Activated gamma-delta T cell (primary cell): ENCODE data around the gene NEU4.

ENCODE experiments used
- DNase-seq: peaks from one replicate; lab custom pipeline; 2025; lab: John Stamatoyannopoulos, UW

The NEU4 gene

DNA sequence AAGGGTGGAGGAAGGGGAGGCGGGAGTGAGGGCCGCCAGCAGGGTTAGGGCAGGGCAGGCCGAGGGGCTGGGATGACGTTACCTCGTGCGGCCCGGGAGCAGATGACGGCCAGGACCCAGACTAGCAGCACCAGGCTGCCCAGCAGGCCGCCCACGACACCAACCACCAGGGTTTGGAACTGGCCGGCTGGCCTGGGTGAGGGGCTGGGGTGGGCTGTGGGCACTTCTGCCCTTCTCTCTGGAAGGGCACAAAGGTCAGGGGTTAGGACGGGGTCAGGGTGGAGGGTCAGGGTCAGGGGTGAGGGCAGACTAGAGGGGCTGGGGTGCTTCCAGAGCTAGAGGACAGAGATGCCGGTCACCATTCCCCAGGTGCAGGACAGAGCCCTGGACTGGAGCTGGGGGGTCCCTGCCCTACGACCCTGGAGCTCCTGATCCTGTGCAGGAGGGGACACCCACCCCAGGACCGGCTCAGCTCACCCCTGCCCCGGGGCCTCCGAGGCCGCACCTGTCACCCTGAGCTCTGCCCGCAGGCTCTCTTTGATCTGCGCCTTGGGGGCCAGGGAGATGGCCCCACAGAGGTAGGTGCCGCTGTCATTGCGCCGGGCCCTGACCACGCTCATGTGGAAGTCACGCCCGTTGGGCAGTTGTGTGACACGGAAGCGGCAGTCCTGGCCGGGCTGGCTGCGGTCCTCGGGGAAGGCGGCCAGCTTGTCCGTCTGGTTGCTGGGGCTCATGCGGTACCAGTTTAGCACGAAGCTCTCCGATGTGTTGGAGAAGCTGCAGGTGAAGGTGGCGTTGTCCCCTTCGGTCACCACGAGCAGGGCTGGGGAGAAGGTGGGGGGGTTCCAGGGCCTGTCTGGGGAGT, 43.4 kb downstream of the NEU4 start:
- DNase-seq, result no peak

DNA sequence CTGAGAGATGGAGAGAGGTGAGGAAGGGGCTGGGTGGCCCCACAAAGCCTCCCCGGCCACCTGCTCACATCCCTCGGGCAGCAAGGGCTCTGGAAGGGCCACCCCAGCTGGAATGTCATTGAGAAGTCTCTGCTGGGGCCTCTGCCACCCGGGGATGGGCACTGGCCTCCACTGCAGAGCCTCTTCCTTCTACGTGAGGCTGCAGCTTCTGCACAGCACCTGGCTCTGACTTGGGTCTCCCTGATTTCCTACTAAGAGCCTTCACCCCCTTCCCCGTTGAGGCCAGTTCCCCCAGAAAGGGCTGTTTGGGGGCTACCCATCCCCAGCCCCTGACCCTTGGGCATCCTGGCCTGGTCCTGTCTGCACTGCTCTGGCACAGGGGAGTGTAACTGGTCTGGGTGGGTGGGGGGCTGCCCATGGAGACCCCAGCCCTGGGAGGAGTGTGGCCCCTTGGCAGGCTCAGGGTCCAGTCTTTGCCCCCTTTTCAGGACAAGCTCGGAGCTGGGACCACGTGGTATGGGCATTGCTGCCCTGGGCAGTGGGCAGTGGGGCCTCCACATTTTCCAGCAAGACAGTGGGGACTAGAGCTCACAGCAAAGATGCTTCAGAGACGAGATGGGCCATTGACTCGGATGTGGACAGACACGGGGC, 44.1 kb downstream of the NEU4 start:
- DNase-seq, result no peak

DNA sequence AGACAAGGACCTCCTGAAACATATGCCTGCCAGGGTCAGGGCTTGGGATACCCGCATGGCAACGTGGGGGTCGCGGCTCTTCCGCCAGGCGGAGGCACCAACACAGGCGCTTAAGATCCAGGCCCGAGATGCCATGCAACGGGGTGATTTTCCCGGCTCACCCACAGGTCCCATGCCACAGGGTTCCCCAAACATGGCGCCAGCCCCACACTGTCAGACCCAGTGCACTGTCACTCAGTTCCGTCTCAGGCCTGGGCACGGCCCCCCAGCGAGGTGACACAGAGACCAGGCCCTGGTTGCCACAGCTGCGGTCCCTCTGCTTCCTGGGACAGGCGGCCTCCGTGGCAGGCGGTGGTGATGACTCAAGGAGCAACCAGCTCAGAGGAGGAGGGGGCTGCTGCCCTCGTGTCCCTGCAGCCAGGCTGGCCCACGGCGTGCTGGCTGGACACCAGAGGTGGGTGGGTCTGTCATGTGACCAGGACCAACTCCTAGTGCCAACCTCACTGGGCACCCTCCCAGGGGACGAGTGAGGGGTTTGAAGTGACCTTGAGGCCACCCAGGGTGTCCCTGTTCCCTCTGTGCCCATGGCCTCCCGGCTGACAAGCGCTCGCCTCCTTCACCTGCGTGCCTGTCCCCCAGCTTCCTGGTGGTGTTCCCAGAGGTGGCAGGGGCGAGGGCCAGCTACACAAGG, 44.8 kb downstream of the NEU4 start:
- DNase-seq, result no peak

DNA sequence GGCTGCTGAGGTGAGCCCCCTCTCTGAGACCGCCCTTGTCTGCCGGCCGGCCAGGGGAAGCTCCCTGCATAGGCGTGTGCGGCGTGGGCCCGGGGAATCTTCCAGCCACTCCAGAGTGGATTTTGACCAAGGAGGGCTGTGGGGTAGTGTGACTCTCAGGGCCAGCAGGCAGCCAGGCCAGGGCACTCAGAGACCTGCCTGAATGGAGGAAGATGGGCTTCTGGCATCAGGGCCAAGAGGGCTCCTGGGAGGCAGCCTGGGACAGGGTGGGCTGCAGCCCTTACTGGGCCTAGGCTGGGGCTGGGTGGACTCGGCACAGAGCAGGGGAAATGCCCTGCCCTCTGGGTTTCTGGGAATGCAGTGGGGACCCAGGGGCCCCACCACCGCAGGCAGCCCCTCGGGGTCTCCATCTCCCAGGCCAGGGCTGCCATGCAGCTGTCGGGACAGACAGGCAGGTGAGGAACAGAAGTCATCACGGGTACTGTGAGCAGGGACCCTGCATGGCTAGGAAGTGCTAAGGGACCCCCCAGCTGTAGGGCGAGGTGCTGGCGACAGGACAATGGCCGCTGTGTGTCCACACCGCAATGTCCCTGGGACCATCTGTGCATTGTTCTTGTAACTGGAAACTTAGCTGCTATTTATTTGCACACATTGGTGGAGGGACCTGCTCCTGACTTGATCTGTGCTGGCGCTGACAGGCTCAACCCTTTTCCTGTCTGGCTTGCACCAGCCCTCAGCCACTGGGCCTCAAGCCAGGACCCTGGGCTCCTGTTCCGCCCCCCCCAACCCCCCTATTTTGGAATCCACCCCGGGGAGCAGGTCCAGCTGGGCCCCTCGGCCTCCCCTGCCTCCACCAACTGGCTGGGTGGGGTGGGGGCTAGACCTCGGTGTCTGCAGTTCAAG, 45.6 kb downstream of the NEU4 start:
- DNase-seq, result no peak

DNA sequence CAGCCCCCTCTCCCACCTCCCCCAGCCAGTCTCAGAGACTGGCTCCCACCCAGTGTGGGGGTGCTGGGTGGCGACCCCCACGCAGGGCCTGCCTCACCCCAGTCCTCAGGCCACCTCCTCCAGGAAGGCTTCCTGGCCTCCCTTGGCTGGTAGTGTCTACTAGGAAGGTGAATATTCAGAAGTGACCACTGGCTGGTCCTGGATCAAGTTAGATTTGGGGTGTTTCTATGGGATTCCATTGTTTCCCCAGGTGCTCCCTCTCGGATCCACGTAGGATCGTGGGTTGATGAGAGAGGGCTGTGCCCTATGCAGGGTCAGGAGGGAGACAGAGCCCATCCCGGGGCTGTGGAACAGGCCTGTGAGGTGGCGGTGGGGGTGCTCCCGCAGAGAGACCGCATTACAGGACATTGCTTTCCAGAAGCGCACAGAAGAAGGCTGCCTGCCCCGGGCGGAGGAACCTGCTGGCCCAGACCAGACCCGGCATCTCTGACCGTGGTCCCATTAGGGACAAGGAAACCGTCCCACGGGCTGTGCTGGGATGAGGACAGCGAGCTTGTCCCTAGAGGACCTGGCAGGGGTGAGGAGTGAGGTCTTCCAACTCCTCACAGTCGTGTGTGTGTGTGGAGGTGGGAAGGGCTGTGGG, 46.4 kb downstream of the NEU4 start:
- DNase-seq, result no peak

DNA sequence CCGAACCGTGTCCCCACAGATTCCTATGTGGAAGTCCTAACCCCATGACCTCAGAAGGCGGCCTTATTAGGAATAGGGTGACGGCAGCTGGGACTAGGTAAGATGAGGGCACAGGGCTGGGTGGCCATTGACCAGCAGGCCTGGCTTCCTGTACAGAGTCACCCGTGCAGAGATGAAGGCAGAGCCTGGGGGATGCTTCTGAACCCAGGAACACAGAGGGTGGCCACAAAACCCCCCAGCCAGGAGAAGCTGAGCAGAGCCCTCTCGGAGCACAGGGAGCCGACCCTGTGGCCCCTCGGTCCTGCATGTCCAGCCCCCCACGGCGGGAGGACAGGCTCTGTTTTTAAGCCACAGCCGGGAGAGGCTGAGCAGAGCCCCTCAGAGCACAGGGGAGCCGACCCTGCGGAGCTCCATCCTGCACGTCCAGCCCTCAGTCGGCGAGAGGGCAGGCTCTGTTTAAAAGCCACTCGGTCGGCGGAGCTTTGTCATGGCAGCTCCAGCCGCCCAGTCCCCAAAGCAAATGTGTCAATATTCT, 47.0 kb downstream of the NEU4 start:
- no peak for DNase-seq

DNA sequence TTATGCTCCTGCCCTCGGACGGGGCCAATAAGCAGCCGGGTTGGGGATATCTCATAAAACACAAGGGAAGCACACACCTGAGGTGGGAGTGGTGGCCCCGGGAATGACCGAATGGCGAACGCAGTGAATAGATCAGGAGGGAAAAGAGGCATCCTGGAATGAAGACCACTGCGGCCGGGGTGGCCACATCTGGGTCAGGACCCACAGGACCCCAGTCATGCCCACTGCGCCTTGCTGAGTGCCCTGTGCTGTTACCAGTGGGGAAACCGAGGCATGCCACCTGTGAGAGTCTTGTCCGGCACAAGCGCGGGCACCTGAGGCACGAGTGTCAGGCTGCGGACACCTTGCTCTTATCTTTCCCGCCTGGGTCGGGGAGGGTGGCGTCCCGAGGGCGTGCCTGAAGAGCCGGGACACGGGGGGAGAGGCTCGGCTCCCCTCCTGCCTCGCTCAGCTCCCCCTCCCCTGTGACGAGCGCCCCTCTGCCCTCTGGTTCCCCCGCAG, 48.1 kb downstream of the NEU4 start:
- no peak for DNase-seq

DNA sequence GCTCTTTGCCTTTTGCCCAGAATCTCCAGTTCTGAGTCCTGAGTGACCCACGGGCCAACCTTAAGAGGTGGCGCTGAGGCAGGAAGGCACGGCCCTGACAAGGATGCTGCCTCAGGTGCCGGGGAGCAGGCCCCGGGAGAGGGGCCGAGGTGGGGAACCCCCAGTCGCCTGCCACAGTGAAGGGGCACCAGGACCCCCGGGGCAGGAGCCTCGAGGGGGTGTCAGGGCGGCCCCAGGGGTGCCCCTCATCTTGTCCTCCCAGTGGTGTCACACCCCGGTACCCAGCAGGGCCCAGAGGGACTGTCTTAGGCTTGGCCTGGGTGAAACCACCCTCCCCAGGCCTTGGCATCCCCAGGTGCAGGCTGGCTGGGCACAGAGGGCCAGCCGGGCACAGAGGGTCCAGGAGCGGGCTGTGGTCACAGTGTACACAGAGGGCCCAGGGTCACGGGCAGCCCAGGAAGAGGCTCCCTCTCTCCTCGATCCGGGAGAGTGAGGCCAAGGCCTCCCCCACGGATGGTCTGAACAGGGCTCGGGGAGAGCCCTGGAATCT, 48.7 kb downstream of the NEU4 start:
- no peak for DNase-seq

DNA sequence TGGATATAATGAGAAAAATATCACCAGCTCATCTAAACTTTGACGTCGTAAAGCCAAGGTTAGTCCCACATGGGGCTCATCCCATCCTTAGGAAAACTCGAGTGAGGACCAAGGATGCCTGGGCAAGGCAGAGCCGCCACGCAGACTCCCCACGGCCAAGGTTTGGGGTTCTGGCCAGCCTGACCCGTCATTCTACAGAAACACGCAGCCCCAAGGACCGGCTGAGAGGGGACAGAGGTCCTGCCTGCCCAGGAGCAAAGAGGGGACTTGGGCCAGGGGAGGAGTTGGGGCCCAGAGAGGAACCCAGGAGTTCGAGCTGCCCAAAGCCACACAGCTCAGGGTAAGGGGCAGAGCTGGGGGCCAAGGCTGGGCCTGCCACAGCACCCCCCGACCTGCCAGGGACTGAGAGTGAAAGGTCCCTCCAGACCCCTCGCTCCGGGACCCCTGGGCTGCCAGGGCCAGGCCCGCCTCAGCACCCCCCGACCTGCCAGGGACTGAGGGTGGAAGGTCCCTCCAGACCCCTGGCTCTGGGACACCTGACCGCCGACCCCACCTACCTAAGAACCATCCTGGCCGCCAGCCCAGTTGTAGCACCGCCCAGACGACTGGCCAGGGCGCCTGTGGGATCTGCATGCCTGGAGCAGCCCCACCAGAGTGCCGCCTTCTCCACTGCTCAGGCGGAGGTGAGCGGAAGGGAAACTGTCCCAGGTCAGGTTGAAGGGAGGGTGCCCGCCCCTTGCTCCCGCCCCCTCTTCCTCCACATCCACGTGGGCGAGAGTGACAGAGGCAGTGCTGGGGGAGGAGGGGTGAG, 49.4 kb downstream of the NEU4 start, which contains the start of gene PDCD1:
TSS of gene PDCD1 (minus strand) at position 689 of the 811 bp plus-strand sequence. CDS start at position 633, 56 bp downstream.
- no peak for DNase-seq

DNA sequence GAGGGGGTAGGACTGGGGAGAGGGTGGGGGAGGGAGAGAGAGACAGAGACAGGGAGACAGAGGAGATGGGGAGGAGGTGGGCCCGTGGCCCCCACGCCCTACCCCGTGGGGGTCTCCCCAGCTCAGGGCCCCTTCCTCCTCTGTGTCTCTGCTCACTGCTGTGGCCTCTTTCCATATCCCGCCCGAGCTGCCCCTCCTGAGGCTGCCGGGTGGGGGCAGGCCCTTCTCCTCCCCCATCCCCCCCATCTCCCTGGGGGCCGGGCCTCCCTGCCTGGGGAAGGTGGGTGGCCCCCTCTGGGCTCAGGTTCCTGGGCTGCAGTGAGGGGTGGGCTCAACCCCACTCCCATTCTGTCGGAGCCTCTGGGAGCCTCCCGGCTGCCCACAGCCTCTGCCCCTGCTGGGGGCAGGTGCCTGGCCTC, 50.0 kb downstream of the NEU4 start:
- no peak for DNase-seq

DNA sequence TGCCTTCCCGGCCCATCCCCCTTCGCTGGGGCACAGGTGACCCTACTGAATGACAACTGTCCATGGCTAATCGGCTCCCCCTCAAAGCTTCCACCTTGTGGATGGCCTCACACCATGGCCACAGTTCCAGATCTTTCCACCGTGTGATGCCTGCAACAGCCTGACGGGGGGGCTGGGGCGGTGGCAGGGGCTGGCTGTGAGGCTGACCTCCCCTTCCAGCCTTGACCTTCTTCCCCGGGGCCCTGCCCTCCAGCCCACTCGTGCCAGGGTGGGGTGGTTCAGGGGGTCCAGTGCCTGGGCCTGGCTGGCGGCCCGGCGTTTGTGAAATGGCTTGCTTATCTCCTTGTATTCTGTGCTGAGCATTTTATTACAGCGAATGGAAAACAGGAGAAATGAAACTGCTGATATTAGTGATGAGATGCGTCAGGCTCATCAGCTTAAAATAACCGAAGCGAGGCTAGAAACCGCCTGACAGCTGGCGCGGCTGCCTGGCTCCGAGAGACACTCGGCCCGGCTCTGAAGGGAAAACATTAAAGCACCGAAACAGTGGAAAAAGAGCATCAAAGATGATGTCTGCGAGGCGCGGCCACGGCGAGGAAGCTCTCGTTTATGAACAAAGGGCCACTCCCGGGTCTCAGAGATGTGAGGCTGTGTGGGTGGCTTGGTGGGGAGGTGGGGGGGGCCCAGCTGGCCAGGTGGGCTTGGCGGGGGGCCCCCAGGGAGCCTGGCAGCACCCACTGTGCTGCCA, 50.6 kb downstream of the NEU4 start:
- DNase-seq, result no peak

DNA sequence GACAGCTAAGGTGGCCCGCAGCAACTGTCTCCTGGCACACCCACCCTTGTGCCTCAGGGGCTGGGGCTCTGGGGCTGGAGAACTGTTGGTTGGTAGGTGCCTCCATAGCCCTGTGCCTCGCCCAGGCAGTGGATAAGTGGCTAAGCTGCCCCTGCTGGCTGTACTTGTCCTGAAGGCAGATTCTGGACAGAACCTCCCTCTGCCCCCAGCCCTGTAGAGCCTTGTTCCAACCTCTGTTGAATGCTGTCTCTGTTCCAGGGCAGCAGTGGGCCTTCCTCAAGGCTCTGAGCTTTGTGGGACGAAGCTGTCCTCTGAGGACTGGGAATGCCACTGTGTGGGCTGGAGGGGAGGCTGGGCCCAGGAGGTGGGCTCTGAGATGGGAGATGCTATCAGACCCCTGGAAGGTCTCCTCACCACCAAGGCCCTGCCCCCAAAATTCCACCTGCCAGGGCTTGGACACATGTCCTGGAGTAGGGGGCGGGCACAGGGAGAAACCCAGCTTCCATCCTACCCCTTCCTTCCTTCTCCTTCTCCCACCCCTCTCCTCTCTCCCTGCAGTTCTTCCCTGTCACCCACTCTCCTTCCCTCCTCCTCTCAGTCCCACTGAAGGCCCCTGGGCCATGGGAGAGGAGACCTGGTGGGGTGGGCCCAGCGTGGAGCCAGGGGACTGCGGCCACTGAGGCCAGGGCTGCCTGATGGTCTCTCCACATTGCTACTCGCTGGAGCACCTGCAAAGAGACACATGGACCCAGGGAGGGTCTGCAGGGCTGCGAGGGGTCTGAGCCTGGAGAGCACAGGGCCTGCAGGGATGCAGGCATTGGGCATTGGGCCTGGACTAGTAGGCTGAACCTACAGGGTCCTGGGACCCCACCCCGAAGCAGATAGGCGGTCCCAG, 51.4 kb downstream of the NEU4 start:
- no peak for DNase-seq

DNA sequence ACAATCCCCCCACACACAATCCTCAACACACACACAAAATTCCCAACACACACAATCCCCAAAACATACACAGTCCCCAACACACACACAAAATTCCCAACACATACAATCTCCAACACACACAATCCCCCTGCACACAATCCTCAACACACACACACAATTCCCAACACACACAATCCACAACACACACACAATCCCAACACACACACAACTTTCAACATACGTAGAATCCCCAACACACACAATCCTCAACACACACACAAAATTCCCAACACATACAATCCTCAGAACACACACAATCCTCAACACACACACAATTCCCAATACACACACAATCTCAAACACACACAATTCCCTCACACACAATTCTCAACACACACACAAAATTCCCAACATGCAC, 52.3 kb downstream of the NEU4 start:
- no peak for DNase-seq

DNA sequence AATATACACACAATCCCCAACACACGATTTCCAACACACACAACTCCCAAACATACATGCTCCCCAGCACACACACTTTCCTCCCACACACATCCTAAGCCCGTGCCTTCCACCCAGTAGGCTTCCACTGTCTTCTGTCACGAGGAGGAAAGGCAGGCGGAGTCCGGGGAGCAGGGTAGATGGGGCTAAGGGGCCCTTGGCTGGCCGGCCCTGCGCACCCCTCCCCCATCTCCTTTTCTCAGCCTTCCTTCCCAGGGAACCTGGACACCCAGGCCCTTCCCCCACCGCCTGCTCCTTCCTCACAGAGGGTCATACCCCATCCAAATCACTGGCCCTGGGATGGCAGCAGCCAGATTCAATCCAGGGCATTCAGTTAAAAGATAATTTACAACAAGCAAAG, 53.1 kb downstream of the NEU4 start:
- DNase-seq, result no peak

DNA sequence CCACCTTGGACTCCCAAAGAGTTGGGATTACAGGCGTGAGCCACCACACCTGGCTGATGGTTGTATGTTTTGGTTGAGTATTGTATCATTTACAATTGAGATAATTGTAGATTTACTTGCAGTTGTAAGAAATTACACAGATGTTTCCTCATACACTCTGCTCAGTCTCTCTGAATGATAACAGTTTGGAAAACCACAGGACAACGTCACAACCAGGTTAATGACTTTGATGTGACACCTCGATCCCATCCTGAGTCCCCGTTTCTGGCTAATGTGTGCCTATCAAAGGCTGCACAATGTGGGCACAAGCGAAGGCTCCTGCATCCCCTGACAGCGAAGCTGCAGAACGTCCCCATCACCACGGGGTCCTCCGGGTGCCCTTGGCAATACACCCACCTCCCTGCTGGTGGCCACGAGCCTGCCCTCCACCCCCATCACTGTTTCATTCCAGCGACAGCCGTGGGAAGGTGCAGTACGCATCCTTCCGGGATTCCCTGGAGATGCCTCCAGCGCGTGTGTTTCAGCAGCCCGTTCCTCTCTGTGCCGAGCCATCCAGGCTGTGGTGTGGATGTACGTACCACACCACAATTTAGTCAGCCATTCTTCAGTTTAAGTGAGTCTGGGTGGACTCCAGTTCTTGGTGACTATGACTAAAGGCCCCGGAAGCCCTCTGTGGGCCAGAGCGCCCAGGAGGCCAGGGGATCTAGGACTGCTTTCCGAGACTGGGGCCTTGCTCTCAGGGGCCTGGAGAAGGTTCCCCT, 54.0 kb downstream of the NEU4 start:
- DNase-seq, result no peak

DNA sequence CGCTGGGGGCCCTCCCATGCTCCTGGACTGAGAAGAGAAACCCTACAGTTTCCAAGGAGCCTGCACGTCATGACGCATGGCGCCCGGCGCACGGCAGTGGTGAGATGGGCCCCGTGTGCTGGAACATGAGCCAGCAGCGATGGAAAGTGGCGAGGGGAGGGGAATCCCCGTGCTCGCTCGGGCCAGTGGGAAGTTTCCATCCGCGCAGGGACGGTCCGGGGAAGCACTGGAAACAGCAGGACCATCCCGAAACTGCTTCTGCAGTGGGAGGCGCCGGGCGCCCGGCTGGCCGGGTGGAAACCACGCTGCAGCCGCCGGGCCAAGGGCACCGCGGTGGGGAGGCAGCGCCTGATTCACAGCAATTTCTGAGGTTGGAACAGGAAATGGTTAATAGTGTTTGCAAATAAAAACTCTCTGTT, 54.6 kb downstream of the NEU4 start:
- peak; percentile 40 for DNase-seq
